ENCODE measurements around the gene DGCR6L.
"Not testable (repeated sequence)": the region's sequence is repeated elsewhere in the genome, so short reads cannot be mapped to it uniquely, and the experiment has no call there.

Gene DGCR6L

DNA sequence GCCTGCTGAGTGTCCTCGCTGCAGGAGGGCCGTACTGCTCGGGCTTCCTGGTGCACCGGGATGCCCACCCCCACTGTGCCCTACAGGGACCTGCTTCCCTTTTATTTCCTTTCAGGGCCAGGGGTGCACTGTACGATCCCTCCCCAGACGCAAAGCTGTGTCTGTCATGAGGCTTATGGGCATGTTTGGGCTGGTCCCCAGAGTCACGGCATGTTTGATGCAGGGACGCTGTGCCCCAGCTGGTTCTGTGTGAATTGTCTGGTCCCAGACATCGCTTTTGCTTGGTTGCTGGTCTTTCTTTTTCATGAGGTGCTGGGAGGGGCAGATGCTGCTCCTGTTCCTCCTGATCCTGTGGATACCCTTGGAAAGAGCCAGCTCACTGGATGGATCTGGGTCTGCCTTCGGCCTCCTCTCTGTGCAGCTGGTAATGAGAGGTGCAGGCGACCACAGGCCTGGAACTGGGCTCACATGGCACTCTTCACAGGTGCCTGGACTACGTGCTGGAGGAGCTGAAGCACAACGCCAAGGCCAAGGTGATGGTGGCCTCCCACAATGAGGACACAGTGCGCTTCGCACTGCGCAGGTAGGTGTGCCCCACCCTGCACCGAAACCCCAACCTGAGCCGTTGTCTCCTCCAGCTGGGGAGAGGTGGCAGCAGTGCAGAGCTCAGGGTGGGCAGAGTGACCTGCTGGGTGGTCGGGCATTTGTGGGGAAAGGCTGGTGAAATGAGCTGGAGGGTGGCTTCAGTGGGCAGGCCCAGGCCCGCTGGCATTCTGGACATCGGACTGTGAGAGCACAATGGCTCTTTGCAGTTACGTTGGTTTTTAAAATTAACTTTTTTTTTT lies 10.8 kb downstream of the DGCR6L start:
- not testable (repeated sequence) for FAIRE-seq

DNA sequence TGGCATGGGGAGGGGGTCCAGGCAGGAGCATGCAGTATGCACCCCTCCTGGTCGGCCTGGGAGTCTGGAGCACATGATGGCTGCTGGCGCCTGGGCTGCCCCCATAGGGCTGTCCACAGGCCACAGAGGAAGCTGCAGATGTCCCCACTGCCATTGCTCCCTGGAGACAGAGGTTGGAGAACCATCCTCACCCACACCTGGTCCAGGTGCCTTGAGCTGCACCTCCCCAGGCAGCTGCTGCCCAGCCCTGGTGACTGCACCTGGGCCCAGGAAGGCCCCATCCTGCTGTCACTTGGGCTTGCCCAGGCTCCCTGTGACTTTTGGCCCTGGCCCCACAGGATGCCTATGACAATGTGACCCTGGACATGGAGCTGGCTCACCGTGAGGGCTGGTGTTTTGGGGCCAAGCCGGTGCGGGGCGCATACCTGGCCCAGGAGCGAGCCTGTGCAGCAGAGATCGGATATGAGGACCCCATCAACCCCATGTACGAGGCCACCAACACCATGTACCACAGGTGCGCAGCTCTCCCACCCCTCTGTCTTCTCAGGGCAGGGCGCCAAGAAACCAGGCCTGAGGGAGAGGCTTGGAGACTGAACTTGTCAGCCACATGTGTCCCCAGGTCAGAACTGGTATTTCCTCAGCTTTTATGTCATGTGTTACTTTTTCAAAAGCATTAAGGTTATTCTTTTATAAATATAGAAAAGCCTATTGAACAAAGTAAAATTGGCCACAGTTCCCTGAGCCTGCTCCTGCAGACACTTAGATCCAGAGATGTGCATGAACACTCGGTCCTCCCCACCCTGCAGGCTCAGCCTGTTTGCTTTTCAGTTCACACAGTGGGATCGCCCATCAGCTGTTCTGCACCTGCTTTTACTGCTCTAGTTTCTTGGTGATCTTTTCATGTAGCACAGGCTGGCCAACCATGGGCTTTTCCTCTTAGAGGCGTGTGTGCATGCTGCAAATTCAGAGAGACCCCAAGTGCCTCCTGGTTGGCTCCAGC lies 12.1 kb downstream of the DGCR6L start:
- not testable (repeated sequence) for FAIRE-seq

DNA sequence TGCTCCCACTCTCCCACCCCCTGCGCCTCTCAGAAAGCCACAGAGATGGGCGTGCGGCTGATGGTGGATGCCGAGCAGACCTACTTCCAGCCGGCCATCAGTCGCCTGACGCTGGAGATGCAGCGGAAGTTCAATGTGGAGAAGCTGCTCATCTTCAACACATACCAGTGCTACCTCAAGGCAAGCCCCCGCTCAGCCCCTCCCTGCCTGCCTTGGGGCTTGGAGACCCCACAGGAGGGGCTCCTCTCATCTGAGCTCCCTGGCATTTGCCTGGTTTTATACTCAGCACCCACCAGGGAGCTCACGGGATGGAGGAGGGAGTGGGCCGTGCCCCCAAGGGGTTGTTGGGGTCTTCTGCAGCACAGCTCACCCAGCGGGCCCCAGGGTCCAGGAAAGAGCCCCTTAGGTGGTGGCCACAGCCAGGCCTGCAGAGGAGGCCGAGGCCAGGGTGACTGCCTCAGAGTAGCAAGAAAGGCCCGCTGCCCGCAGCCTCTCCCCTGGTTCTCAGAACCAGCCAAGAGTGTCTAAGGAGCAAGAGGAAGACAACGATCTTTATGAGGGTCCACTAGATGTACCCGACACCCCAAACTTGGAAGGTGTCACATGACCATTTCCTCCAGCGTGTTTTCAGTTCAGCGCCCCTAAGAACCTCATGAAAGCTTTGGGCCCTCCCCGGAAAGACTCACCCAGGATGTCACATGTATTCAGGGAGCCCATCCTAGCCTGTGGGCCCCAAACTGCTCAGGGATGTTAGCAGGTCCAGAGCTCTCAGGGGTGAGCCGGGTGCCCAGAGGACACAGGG lies 13.0 kb downstream of the DGCR6L start:
- not testable (repeated sequence) for FAIRE-seq

DNA sequence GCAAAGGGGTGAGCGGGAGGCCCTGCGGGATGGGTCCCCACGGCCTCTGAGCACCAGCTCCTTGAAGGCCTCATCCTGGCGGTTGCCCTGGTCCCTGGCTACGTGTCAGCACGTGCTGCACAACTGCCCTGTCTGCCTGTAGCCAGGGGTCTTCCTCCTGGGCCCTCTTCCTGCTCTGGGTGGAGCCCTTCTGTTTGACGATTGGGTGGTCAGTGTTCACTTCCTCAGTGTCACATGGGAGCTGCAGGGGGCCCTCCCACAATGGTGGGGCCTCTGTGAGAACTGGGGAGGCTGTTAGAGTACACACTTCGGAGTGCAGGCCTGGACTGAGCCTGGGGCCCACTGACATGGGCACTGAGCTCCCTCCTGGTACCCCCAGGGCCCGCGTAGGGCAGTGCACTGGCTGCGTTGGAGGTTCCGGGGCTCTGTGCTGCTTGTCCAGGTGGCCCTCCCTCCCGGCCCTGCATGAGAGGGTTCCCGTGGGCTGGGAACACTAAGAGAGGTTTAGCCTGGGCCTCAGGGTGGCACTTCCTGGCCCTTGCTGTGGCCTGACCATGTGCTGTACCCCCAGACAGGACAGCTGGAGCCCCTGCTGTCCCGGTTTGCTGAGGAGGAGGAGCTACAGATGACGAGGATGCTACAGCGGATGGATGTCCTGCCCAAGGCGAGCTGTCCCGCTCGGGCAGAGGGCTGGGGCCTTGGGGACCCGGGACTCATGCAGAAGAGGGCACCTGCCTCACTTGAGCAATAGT lies 13.8 kb downstream of the DGCR6L start:
- no peak for FAIRE-seq

DNA sequence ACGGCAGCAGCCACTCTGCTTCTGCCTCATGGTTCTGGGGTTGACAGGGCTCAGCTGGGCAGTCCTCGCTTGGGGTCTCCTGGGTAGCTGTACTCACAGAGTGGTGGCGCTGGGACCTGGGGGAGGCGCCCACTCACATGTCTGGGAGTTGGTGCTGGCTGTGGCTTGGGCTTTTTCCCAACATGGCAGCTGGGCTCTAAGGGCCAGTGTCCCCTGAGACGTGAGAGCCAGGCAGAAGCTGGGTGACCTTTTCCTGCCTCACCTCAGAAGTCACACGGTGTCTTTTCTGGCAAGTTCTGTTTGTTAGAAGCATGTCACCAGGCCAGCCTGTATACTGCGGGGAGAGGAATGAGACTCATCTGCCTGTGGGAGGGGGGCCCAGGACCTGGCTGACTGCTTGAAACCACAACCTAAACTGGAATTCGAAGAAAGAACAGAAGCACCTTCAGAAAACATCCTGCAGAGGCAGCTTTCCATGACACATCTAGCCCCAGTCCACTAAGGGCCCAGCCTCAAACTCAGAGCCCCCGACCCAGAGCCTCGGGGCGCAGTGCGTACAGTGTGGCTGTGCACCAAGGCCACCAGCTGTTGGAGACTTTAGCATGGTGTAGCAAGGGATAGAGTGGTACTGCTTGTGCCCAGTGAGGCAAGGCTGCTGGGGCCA lies 14.5 kb downstream of the DGCR6L start:
- FAIRE-seq = not testable (repeated sequence)

DNA sequence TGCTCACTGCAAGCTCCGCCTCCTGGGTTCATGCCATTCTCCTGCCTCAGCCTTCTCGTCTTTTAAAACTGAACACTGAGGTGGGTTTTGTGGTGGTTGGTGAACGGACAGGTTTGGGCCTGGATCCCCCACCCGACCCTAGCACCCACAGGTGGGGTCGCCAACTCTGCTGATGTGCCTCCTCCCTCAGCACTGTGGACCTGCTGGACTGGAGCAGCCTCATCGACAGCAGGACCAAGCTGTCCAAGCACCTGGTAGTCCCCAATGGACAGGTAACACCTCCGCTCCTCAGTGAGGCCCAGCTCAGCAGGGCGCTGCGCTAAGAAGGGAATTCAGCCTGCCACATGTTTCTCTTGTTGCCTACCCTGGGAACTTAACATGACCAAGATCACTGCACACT lies 15.2 kb downstream of the DGCR6L start:
- no peak for FAIRE-seq

DNA sequence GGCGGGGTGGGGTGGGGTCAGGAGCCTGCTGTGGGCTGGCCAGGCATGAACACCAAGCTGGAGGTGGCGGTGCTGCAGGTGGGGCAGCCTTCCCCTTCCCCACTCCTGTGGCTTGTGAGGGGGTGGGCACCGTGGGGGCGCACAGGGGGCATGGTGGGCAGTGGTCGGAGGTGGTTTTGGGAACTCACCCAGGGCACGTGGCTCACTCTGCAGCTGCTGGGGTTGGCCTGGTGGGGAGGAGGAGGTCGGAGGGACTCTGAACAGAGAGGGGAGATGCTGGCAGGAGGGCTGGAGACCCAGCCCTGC lies 16.7 kb downstream of the DGCR6L start:
- not testable (repeated sequence) for FAIRE-seq

DNA sequence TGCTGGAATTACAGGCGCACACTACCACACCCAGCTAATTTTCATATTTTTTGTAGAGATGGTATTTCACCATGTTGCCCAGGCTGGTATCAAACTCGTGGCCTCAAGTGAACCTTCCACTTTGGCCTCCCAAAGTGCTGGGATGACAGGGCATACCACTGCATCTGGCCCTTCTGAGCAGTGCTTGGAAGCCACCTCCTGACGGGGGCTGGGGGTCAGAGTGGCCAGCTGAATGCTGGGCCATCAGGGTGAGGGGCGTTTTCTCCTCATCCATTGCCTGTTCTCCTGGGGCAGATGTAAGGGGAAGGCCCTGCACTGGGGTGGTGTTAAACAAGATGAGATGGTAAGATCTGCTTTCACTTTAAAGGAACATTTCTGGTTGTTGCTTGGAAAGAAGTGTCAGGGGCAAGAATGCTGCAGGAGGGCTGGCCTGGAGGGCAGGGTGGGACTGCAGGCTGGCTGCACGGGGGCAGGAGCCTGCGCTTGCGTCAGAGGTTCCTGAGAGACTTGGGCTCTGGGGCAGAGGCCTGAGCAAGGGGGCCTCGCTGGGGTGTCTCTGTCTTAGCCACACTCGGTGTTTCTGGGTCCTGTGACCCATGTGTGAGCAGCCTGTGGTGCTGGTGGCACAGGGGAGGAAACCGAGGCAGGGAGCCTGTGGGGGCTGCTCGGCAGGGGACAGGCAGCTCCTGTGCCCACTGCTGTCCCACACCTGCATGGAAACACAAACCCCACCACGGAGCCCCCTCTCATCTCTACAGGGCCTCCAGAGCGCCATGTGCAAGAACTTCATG lies 17.2 kb downstream of the DGCR6L start:
- no peak for FAIRE-seq

DNA sequence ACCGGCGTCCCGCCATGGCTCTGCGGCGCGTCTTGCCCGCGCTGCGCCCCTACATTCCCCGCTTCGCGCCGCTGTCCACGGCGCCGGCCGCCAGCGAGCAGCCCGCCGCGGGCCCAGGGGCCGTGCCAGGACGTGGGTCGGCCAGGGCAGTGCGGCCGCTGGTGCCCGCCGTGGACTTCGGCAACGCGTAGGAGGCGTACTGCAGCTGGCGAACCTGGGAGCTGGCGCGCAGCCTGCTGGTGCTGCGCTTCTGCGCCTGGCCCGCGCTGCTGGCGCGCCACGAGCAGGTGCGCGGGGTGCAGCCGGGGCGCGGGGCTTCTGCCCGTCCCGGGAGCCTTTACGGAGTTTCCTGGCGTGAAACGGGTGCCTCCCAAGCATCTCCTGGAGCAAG lies 20.1 kb downstream of the DGCR6L start:
- FAIRE-seq = no peak

DNA sequence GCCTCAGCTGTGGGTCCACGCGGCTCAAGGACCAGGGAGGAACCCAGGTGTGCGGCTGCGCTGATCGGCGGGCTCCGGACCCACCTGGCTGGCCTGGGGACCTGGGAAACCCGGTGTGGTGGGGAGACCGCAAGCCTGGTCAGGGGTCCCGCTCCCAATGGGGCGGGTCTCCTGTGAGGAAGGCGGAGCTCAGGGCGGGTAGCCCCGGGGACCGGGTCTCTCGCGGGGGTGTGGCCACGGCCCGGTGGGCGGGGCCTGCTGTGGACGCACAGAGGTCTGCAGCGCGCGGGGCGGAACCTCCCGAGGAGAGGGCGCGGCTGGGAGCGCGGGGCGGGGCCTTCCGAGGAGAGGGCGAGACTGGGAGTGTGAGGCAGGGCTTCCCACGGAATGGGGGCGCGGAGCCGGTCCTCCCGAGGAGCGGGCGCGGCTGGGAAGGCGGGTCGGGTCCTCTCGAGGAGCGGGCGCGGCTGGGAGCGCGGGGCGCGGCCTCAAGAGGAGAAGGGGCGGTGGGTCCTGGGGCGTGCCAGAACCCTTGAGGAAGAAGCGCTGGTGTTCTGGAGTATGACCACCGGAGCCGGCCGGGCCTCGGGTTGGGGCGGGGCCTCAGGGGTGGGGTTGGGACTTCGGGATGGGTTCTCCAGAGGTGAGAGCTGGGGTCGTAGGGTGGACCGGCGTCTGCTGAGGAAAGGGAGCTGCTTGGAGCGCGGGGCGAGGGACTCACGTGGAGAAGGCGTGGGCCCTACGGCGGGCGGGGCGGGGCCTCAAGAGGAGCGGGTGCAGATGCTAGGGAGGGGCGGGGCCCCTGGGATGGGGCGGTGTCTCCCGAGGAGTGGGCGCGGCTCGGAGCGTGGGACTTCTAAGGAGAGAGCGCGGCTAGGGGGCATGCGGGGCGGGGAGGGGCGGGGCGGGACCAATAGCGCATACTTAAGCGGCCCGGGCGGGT lies 20.8 kb downstream of the DGCR6L start:
- FAIRE-seq = no peak

DNA sequence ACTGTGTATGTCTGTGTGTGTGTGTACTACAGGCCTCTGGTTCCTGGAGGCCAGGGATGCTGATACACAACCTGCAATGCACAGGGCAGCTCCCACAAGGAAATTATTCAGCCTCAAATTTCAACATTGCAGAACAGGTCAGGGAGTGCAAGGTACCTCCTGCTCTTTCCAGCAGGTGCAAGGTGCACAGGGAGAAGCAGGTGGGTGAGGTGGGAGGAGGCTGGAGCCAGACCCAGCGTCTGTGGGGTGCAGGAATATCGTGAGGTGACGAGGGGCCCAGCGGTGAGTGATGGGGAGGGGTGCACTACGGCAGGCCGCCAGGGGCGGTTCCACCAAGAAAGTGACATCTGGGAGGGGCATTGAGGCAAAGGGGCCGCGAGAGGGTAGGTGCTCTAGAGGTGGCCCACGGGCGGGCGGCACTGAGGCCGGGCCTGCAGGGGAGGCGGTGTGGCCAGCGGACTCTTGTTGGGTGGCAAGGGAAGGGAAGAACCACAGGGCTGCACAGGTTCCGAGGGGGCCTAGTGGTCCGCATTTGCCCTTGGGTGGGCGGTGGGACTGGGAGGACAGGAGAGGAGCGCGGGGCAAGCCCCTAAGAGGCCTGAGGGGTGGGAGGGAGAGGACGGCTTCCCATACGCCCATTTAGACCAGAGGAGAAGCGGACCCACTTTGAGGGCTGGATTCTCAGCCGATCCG lies 21.6 kb downstream of the DGCR6L start:
- no peak for FAIRE-seq

DNA sequence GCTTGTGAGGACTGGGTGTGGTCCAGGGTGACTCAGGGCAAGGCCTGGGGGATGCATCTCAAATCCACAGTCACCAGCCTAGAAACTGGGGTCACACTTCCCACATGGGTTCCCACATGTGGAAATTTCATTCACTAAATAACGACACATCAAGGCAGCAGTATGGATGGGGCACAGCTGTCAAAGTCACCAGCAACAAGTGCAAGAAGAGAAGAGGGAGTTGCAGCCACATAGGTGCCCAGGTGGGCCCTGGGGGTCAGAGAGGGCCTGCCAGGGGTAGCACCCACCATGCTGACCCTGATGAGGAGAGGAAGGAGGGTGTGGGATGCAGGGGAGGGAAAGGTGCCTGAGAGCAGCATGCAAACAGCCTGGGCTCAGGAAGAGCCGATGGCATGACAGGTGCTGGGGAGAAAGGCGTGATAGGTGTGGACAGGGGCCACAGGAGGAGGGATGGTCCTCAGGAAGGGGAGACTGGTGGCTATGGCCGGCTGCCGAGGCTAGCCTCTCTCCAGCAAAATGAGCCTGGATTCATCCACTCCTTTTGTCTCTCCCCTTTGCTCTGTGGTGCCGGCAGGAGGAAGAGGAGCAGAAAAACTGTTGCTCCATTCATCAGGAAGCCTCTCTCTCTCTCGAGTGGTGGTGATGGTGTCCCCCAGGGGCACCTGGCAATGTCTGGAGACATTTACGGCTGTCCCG lies 22.3 kb downstream of the DGCR6L start:
- FAIRE-seq = no peak

DNA sequence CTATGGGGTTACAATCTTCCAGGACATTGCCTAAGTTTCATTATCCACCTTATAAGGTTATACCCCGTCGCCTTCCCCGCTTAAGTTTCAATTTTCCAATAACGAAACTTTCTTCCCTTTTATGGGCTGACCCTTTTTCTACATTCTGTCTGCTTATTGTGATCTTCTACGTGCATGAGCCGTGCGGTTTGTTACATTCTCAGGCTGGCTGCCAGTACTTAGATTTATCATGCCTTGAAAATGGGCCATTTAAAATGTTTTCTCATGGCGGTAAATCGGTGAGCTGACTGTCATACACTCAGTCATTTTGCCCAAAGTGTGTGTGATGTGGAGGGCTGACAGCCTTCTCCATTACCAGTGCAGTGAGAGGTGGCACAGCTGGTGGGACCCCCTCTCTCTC lies 23.3 kb downstream of the DGCR6L start:
- FAIRE-seq = no peak

DNA sequence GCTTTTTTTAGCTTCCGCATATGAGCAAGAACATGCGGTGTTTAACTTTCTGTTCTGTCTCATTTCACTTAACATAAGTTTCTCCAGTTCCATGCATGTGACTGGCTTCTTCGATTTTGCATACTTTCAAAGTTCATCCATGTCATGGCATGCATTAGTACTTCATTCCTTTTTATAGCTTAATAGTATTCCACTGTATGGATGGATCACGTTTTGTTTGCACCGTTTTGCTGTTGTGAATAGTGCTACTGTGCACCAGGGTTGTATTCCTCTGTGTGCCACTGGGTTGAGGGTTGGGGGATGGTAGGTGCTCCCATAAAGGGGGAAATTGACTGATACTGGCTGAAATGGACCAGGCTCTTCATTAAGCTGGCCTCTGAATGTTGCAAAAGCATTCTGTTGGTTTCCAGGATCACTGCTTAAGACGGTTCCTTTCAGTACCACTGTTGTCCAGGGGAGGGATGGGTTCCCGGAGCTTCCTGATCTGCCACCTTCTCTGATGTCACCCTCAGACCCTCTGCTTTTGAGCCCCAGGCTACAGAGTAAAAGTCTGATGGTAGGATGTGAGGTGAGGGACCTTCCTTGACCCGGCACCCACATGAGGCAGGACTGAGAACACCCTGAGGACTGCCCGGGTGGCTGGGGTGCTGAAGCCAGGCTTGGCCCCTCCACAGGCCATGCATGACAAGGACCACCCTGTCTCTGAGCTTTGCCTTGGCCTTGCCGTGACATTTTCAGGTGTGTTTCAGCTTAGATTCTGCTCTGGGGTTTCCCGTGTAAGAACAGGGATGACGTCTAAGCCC lies 24.4 kb downstream of the DGCR6L start:
- FAIRE-seq = no peak

DNA sequence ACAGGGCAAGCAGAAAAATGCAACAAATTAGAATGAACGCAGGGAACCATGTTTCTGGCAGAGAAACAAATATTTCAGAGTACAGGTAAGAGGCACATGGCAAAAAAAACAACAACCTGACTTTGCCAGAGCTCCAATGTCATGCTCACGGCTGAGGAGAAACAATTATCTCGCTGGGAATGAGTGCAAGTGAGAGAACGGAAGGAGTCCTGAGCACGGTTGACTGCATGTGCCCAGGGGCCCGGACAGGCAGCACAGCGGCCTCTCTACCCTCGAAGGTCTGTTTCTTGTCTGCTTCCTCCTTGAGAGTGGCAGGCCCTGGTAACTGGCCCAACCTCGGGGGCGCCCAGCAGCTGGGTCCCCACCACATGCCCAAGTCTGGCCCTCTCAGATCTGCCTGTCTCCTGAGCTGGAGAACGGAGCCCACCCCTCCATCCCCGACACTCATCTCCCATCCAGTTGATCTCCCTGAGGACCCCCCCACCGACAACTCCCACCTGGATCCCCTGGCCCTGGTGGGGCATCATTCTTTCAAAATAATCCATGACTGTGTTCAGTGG lies 27.1 kb downstream of the DGCR6L start:
- FAIRE-seq = no peak

DNA sequence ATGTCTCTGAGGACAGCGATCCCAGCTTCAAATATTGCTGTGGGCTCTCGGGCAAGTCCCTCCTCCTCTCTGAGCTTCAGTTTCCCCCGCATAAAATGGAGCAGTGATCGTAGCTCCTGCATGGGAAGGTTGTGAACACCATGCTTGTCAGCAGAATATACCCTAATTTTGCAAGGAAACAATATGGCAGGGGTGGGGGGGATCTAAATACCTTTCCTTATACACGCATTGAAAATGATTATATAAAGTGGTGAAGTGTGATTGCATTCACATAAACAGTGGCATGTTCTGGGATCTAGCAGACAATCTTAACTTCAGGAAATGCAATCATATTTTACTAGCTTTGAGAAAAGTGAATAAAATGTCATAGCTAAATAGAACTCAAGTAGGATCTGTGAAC lies 27.8 kb downstream of the DGCR6L start:
- no peak for FAIRE-seq

DNA sequence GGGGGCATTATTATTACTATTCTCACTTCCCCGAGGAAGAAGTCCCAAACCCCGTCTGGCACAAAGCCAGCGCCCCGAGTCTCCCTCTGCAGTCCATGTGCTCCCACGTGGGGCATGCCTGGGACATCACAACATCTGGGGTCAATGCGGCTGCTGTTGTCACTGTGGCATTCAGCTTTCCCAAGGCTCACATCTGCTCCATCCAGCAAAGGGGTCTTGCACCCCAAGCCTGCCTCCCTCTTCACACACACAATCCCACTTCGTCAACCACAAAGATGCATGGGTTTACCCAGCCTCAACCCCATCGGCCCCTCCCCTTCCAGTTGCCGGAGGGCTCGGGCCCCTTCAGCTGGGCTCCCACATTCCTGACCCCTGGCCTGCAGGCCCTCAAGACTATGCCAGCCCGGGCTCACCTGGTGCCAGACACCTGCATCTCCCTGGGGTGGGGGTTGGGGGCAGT lies 28.2 kb downstream of the DGCR6L start:
- FAIRE-seq = no peak

Measured in A204.1 (cell line).